ENCODE measurements around the gene TRIML1. TPM values are rescaled to one million over a fixed set of nuclear protein-coding genes. Genes with fewer than 3 reads are reported as not detected.

TRIML1 gene
- polyA plus RNA-seq, 3 donors, result not detected

GRCh38 chr4:188121530-188121929 lies 17.7 kb upstream of the TRIML1 start:
- H3K4me3 Mint-ChIP-seq, result no peak overlapping the region
- intact Hi-C loops (cut with micrococcal nuclease), result no loop called here
- TF ChIP-seq CTCF (IDR thresholded peaks at IDR 0.05), result no peak
- H3K27ac Mint-ChIP-seq, result no peak overlapping the region
- no peaks in the 10 kb centered on the region for H3K27me3 ChIP-seq (ENCODE audit: control insufficient read depth in 2 of 2, insufficient read depth in 2 of 2, low read length in 2 of 2)
- H3K9me3 Mint-ChIP-seq, result peaks cover 5 to 27% (median 14%) of the 10 kb centered on the region in 7 donors
- H3K4me1 Mint-ChIP-seq, result no peaks in the 10 kb centered on the region
- H3K27ac ChIP-seq (ENCODE audit: low read depth in 1 of 2, low read length in 2 of 2), result no peak overlapping the region
- DNase-seq, result no peak
- WGBS (ENCODE audit: insufficient coverage), result 74% methylated on average over 8 of the region's 13 CpGs
- H3K36me3 ChIP-seq (replicated peaks in 1 of 2; ENCODE audit: control insufficient read depth in 1 of 2, insufficient read depth in 2 of 2, low read length in 2 of 2), result no peaks in the 10 kb centered on the region
- no peaks in the 10 kb centered on the region for H3K4me1 ChIP-seq (ENCODE audit: control insufficient read depth in 1 of 2, insufficient read depth in 2 of 2, low read length in 2 of 2)
- no peak overlapping the region for H3K4me2 ChIP-seq (replicated peaks; ENCODE audit: extremely low read depth, low read length, poor library complexity, severe bottlenecking)
- peaks cover 0 to 3% (median 0%) of the 10 kb centered on the region in 3 donors for H3K27me3 Mint-ChIP-seq (ENCODE audit: low read depth in 3 of 3)
- peaks cover 10 to 18% of the 10 kb centered on the region in 2 donors for H3K9me3 ChIP-seq (replicated peaks in 1 of 2; ENCODE audit: control insufficient read depth in 1 of 2, insufficient read depth in 1 of 2, low read length in 2 of 2)
- H3K4me3 ChIP-seq (replicated peaks in 1 of 3; ENCODE audit: low read depth in 2 of 3, low read length in 3 of 3), result no peak overlapping the region
- H4K20me1 ChIP-seq (ENCODE audit: insufficient read depth, low read length), result no peaks in the 10 kb centered on the region
- no peaks in the 10 kb centered on the region for H3K36me3 Mint-ChIP-seq
- H3K79me2 ChIP-seq (ENCODE audit: insufficient read depth, low read length), result no peaks in the 10 kb centered on the region
- H2AFZ ChIP-seq (ENCODE audit: insufficient read depth, low read depth, low read length, poor library complexity, severe bottlenecking), result no peak overlapping the region
- H3K9ac ChIP-seq (ENCODE audit: insufficient read depth, low read length, poor library complexity, severe bottlenecking), result no peak overlapping the region

GRCh38 chr4:188127214-188127874 lies 11.9 kb upstream of the TRIML1 start:
- Histone ChIP-seq H3K4me2 (replicated peaks; ENCODE audit: extremely low read depth, low read length, poor library complexity, severe bottlenecking) (no peak overlapping the region), H4K20me1 (ENCODE audit: insufficient read depth, low read length) (no peaks in the 10 kb centered on the region), H2AFZ (ENCODE audit: insufficient read depth, low read depth, low read length, poor library complexity, severe bottlenecking) (no peak overlapping the region), H3K9ac (ENCODE audit: insufficient read depth, low read length, poor library complexity, severe bottlenecking) (no peak overlapping the region), H3K4me1 (ENCODE audit: control insufficient read depth in 1 of 2, insufficient read depth in 2 of 2, low read length in 2 of 2) (no peaks in the 10 kb centered on the region), H3K36me3 (replicated peaks in 1 of 2; ENCODE audit: control insufficient read depth in 1 of 2, insufficient read depth in 2 of 2, low read length in 2 of 2) (no peaks in the 10 kb centered on the region), H3K27ac (ENCODE audit: low read depth in 1 of 2, low read length in 2 of 2) (no peak overlapping the region), H3K9me3 (replicated peaks in 1 of 2; ENCODE audit: control insufficient read depth in 1 of 2, insufficient read depth in 1 of 2, low read length in 2 of 2) (peaks cover 20 to 21% of the 10 kb centered on the region in 2 donors), H3K79me2 (ENCODE audit: insufficient read depth, low read length) (no peaks in the 10 kb centered on the region), H3K4me3 (replicated peaks in 1 of 3; ENCODE audit: low read depth in 2 of 3, low read length in 3 of 3) (no peak overlapping the region), H3K27me3 (ENCODE audit: control insufficient read depth in 2 of 2, insufficient read depth in 2 of 2, low read length in 2 of 2) (no peaks in the 10 kb centered on the region)
- no peaks in the 10 kb centered on the region for H3K27me3 Mint-ChIP-seq (ENCODE audit: low read depth in 3 of 3)
- H3K4me1 Mint-ChIP-seq, result no peaks in the 10 kb centered on the region
- DNase-seq, result no peak
- H3K27ac Mint-ChIP-seq, result no peak overlapping the region
- no peak overlapping the region for H3K4me3 Mint-ChIP-seq
- no peaks in the 10 kb centered on the region for H3K36me3 Mint-ChIP-seq
- intact Hi-C loops (cut with micrococcal nuclease), result no loop called here
- TF ChIP-seq CTCF (IDR thresholded peaks at IDR 0.05), result no peak
- WGBS (ENCODE audit: insufficient coverage), result no CpG with 5 or more reads among the region's 5 CpGs
- peaks cover 6 to 29% (median 26%) of the 10 kb centered on the region in 7 donors for H3K9me3 Mint-ChIP-seq
